ENCODE results near the gene EDN3.

The EDN3 gene, protein sequence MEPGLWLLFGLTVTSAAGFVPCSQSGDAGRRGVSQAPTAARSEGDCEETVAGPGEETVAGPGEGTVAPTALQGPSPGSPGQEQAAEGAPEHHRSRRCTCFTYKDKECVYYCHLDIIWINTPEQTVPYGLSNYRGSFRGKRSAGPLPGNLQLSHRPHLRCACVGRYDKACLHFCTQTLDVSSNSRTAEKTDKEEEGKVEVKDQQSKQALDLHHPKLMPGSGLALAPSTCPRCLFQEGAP

DNA sequence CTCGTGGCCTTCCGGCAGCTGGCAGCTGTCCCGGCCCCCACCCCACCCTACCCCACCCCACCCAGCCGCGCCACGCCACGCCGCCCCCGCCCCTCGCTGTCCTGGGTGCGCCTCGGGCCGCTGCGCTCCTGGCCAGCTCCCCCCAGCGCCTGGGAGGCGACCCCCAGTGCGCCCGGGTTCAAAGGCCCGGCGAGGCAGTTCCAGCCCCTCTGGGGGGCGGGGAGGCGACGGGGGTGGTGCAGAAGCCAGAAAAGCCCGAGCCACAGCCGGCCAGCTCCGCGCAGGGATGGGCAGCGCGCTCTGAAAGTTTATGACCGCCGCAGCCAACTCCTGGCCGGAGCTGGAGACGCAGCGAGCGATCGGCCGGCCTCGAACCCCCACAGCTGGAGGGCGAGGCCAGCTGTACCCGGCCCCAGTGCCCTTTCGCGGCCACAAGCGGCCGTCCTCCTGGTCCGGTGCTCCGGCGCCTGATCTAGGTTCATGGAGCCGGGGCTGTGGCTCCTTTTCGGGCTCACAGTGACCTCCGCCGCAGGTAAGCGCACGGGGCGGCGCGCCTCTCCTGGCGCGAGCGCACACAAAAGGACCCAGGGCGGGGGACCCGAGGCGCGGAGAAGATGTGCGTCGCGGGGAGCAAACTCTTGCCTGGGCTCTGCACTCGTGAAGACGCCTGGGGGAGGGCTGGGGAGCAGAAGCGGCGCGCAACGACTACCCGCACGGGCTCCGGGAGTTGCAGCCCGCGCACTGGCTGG lies at the start of gene EDN3:
EDN3 (plus strand) TSS at position 279 of the 749 bp plus-strand sequence; CDS start at position 481, 202 bp downstream.
- no peak for DNase-seq (ENCODE audit: low spot score)

DNA sequence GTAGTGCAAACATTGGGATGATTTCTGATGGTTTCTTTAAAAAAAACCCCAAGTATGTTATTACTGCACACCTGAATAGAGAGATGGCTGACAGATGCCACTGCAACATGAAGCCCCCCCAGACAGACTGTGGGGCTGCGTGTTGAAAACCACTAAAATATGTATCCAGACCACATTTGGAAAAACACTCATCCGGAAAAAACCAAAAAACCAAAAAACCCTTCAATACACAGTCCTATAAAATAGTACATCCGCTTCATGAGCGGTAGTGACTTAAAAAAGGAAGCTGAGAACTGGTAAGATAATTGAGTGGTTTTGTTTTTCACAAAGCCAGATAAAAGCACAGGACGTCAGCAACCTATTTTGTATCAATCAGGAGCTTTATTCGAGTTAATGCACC lies 47.1 kb upstream of the EDN3 start:
- no peak for DNase-seq (ENCODE audit: low spot score)

DNA sequence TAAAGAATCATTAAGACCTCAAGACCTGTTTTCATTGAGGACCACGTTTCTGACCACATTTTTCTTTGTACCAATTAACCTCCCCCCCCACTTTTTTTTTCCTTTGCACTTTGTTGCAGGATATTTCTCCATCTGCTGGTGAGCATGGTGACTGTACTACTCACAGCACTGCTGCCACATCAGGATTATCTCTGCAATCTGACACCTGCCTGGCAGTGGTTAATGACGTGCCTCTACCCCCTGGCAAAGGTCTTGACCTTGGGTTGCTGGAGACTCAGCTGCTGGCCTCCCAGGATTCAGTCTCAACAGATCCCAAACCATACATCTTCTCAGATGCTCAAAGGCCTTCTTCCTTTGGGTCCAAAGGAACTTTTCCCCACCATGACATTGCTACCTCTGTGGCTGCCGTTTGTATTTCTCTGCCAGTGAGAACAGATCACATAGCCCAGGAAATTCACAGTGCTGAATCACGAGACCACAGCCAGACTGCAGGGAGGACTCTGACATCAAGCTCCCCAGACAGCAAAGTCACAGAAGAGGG lies 46.6 kb upstream of the EDN3 start:
- DNase-seq (ENCODE audit: low spot score), result peak; percentile 24

DNA sequence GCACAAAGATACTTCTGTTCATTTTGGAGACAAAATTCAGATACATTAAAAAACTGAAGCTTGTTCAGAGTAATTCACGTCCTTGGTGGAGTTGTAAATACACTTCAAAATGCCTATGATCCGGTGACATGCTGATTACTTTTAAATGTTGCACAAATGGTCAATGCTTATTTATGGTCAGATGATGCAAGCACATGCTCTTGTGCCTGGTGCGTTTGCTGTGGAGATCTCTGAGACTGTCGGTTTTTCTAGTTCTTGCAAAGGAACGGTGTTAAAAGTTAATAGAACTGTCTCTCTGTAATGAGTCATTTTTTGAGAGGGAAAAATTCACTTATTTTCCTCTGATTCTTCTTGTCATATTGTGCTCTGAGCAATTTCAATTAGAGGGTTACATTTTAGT lies 45.2 kb upstream of the EDN3 start:
- no peak for DNase-seq (ENCODE audit: low spot score)

DNA sequence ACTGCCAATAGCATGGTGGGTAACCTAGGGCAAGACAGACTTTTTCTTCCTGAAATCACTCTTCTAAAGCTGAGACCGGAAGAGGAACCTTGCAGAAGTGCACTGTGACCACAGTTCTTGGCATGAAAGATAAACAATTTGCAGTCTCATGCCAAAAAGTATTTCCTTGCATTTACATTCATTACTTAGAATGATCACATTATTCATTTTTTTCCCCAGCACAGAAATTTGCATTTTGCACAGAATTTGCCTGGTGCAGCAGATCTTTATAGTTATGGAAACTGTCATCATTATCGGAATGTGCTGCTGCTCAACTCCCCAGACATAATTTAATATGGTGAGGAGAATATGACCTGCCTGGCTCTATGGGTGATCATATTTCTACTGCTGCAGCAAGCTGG lies 42.2 kb upstream of the EDN3 start:
- no peak for DNase-seq (ENCODE audit: low spot score)

DNA sequence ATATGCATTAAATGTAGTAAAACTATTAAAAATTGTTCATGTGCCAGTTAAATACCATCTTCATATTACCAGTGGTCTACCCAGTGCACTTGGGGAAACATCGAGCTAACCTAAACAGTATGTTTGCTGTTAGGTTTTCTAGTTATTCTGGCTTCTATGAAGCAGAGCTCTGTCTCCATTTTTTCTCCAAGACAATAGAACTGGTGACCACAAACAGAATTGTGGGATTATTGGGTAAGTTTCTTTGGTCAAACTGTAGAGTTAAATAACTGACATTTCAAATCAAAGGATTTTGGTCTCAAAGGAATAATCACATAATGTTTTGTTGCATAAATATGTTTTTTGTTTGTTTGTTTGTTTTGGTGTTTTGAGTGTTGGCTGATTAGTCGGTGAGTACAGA lies 40.5 kb upstream of the EDN3 start:
- no peak for DNase-seq (ENCODE audit: low spot score)

DNA sequence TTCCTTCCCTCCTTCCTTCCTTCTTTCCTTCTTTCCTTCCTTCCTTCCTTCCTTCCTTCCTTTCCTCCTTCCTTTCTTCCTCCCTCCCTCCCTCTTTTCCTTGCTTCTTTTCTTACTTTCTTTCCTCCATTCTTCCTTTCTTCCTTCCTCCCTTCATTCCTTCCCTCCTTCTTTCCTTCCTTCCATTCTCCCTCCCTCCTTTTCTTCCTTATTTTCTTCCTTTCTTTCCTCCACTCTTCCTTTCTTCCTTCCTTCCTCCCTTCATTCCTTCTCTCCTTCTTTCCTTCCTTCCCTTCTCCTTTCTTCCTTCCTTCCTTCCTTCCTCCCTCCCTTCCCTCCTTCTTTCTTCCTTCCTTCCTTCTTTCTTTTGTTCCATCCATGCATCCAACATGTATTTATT lies 35.1 kb upstream of the EDN3 start:
- DNase-seq (ENCODE audit: low spot score), result no peak

DNA sequence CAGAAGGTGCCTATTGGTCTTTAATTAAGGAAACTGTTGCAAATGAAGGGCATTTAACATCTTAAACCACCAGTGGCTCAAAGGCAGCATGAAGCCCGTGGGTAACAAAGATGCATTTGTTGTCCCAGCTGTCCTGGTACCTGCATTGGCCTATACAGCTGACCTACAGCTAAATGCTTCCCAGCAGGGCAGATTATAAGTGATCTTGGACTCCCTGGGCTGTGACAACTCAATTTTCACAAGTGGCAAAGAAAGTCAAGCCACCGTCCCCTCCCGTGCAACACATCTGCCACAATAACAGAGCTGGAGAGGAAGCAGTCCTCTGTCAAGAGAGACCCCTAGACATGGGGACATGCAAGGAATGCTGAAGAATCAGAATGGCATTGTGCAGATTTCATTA lies 31.5 kb upstream of the EDN3 start:
- DNase-seq (ENCODE audit: low spot score), result no peak

DNA sequence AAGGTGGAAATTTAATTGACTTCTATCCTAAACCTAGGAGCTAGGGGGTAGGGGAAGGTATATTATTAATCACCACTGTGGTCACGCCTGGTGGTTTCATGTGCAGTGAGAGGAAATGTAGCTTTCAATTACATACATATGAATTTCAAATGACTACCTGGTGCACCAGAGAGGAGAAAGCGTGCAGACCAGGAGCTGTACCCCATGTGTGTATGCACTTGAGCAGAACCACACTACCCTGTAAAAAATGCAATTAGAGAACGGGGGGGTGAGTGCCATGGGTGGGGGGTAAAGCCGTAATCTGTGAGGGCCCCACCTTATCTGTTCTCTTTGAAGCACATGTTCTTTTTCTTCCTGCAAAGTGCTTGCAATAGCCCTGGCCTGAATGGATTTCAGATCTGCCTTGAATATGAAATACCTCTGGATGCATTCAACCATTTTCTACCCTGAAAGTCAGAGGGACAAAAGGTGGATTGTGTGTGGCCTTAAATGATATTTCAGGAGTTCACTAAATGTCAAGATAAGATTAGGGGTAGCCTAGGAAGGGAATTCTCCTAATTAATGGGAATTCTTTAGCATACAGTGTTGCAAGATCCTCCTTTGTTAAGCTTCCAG lies 30.9 kb upstream of the EDN3 start:
- DNase-seq (ENCODE audit: low spot score), result no peak

DNA sequence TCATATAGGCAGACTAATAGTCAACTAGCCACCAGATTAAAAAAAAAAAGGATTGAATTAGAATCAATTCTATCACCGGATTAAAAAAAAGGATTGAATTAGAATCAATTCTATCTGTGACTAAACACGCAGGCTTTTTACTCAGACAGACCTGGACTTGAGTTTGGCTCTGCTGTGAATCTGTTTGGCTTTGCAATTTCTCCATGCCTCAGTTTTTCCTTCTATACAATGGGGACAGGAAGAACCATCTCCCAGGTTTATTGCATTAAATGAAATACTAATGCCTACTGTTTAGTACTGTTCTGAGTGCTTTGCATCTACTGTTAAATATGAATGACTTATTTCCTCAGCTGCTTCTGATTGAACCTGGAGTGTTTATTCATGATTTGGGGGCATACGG lies 30.0 kb upstream of the EDN3 start:
- no peak for DNase-seq (ENCODE audit: low spot score)

DNA sequence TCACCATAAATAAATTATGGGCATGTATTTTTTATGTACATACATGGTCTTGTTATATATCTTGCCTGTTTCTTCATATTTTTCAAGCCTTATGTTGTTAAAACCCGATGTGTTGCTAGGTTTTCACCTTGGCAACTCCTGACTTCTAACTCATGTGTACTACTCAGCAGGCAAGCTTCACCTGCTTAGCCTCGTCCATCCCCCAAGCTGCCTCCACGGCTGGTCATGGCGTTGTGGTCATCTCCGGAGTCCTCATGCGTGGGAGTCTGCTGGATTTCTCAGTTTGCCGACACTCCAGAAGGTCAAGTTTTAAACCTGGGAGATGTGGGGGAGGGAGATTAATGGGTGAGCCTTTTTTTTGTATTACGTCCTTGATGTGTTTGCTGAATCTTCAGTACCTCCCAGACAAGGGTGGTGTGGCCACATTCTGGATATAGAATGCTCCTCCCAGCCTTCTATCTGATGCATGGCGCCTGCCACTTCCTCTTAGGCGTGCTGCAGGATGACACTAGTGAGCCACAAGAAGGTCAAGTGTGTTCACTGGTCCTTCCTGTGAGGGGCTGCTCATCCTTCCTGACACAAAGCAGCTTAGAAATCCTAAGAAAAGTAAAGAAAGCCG lies 26.6 kb upstream of the EDN3 start:
- no peak for DNase-seq (ENCODE audit: low spot score)

DNA sequence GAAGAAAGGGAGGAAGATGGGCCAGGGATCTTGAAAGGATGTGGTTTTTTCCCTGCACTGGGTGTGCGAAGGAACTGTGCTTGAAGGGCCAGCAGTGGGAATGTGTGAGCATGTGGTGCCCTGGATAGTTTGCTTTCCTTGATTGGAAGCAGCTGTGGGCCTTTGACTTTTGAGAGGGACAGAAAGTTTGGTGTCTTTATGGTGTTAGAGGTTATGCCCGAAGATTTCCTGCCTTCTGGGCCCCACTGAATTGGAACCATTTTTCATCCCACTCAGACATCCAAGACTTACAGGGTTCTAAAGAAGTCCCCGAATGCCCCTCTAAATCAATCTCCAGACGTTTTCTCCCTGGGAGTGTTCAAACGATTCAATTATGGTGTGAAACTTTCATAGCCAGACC lies 23.5 kb upstream of the EDN3 start:
- no peak for DNase-seq (ENCODE audit: low spot score)

DNA sequence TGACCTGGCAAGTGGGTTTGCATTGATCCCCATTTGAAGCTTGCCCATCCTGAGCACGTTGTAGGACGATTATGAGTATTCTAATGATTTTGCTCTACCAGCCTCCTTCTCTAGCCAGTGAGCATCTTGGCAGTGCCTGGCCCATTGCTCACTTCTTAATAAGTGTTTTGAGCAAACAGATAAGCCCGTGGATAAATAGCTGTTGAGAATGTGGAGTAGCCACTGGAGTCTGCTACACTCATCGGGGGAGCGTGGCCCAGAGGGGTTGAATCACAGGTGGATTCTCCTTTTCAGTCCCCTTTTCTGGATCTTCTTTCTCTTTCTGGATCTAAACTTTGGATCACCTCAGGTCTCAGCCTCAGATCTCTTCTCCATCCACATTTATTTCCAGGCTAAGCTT lies 15.9 kb upstream of the EDN3 start:
- no peak for DNase-seq (ENCODE audit: low spot score)

DNA sequence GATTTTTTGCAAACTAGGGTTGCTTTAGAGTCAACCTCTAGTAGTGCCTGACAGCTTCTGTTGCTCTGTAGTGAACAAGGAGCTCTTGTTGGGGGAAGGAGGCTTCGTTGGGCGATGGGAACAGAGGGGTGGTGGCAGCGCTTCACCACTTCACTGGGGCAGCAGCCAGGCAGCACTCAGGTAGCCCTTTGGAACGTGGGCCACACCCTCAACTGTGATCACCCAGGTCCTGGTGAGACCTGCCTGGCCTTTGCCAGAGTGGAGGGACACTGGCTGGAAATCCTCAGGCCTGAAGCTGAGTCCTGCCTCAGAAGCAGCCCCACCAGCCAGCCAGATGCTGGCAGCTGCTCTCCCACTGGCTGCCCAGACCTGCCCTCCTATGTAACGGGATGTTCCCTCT lies 10.4 kb upstream of the EDN3 start:
- DNase-seq (ENCODE audit: low spot score), result no peak

DNA sequence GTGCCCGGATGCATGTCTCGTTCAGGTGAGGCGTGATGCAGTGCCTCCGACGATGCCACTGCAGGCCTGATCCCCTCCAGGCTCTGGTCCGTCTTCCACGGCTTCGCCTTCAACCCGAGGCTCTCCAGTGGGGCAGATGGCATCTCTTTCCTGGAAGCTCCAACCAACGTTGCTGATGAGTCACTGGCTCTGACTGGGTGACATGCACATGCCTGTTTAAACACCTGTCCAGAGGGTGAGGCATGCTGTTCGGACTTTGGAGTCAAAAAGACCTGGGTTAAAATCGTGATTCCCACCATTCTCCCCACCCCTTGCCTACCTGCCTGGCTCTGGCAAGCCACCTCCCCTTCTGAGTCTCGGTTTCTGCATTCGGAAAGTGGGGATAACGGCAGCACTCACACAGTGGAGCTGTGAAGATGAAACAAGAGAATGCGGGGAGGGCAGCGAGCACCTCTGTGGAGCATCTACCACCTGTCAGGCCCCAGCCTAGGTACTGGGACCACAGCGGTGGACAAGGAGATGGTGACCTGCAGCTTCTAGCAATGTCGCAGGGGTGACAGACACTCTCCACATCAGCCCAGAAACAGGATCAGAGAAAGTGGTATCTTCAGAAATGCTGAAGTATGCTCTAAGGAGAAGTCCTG lies 8.5 kb upstream of the EDN3 start:
- peak; percentile 4 for DNase-seq (ENCODE audit: low spot score)

DNA sequence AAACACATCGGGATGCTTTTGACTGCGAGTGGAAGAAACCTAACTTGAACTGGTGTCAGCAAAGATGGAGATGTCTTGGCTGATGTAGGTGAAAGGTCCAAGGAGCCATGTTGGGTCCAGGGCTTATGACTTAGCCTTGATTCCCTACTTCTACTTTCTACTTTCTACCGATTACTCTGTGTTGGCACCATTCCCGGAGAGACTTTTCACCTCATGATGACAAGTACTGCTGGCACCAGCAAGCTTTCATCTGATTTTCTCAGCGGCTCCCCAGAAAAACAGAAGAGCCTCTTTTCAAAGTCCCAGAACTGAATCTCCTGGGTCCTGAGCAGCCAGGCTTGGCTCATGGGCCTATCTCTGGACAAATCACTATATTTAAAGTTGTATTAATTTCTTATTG lies 4.9 kb upstream of the EDN3 start:
- no peak for DNase-seq (ENCODE audit: low spot score)

DNA sequence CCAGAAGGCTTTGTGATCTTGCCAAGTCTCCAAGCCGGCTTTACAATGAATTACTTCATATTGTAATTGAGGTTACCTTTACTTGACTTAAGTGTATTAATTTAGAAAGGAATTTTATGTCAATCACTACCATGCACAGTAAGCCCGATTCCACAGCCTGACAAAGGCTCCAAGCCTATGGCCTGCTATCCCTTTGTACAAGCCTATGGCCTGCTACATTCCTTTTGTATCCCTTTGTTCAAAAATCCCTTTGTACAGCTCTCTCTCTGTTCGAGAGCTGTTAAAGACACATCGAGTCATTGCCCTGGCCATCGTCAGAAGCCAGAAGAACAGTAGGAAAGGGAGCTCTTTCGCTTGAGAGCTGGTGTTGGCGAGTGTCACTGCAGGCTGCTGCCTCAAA lies 2.7 kb upstream of the EDN3 start:
- no peak for DNase-seq (ENCODE audit: low spot score)

DNA sequence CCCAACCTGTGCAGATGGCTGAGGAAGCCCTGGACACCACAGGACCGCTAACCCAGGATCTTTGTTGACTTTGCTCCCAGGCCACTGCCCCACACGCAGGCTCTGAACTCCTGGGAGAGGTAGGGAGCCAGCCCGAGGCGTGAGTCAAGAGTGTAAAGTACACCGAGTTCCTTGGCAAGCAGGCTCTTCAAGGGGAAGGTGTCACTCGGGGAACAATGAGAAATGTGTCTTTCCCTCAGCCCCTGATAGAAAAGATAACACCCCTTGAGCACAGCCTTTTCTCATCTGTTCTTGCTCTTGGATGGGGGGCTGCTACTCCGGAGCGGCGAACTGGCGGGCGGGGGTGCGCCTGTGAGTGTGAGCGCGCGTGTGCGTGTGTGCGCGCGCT lies 472 bp upstream of the EDN3 start:
- DNase-seq (ENCODE audit: low spot score), result no peak

DNA sequence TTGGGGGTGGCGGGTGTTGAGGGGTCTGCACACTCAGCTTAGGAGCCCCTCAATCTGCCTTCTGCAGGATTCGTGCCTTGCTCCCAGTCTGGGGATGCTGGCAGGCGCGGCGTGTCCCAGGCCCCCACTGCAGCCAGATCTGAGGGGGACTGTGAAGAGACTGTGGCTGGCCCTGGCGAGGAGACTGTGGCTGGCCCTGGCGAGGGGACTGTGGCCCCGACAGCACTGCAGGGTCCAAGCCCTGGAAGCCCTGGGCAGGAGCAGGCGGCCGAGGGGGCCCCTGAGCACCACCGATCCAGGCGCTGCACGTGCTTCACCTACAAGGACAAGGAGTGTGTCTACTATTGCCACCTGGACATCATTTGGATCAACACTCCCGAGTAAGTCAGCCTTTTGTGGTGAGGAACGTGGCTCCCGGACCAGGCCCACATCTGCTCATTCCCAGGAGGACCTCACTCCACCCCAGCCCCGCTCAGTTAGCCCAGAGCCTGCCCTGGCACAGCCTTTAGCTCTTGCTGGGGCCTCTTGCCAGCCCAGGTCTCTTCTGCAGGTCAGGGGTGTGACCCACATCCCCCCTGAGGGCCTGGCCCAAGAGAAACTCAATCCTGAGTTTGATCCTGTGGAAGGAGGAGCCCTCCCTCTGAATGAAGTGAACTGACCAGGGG lies 1.1 kb downstream of the EDN3 start:
- DNase-seq (ENCODE audit: low spot score), result no peak

DNA sequence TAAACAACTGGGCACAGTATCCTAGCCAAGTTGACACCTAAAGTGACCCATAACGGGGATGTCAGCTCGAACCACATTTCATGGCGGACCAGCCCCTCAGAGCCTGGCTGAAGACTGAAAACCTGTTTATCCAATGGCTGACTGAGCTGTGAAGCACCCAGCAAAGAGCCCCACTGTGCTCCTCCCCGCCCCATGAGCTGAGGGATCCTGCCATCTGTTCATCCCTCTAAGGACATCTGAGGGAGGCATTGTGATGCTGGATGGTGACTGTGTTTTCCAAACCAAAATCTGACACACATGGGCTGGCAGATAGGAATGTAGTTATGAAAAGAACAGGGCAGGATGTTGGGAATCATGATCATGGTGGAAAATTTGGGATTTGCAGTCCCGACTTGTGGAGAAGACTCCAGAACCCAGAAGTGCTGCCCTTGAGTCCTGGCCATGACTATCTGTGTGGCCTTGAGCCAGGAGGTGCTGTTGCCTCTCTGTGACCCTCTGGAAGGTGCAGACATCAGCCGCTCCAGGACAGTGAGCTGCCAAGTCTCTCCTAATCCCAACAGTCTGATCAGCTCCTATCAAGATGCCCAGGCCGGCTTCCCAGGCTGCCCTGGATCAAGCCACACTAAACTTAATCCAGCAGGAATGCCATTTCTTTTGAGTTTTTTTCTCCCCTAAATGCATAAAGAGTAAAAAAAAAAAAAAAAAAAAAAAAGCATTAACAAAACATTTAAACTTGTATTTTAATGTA lies 5.7 kb downstream of the EDN3 start:
- DNase-seq (ENCODE audit: low spot score), result no peak

DNA sequence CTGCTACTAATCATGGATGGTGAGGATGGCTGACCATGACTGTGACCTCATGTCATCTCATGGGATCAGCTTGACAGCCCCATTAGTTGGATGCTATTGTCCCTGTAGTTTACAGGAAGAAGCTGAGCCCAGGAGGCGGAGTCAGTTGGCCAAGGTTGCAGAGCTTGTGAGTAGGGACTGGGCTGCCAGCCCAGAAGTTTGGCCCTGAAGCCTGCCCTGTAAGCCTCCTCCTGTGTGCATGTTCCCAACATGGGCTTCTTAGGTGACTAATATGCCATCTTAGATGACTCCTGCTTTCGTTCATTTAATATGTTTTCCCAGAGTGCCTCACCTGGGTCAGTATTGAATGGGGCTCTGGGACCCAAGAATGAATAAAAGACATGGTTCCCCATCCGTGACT lies 6.9 kb downstream of the EDN3 start:
- no peak for DNase-seq (ENCODE audit: low spot score)
